Neutrophil (primary cell): ENCODE results near the gene RNF166.

Source experiments
- H3K27ac ChIP-seq: fragments of 200-600 bp; sonication (generic); 2 replicates; pipeline ENCODE4 v1.5.1; 2016; ENCODE audit warnings: mild to moderate bottlenecking, moderate library complexity
- H3K27me3 ChIP-seq: fragments of 200-600 bp; sonication (generic); 2 replicates; pipeline ENCODE4 v1.6.0; 2016; ENCODE audit warnings: mild to moderate bottlenecking
- H3K36me3 ChIP-seq: fragments of 200-600 bp; sonication (generic); 2 replicates; pipeline ENCODE4 v1.5.1; 2017
- H3K4me1 ChIP-seq, 2 experiments: fragments of 200-600 bp in 1 of 2; sonication (generic) in 1 of 2; 1 replicate in 1 of 2; 2 replicates in 1 of 2; pipeline versions ENCODE4 v1.5.1 to v1.6.1; 2013 to 2016; ENCODE audit warnings: low read depth in 1 of 2, low read length in 1 of 2, mild to moderate bottlenecking in 1 of 2, moderate library complexity in 1 of 2; ENCODE audit not compliant: control insufficient read depth in 1 of 2, insufficient read depth in 1 of 2
- H3K4me3 ChIP-seq, 2 experiments: fragments of 200-600 bp in 1 of 2; sonication (generic) in 1 of 2; 1 replicate in 1 of 2; 2 replicates in 1 of 2; pipeline ENCODE4 v1.5.1; 2013 to 2016; ENCODE audit warnings: low read depth in 1 of 2, low read length in 1 of 2, mild to moderate bottlenecking in 1 of 2, moderate library complexity in 1 of 2
- H3K9me3 ChIP-seq: fragments of 200-600 bp; sonication (generic); 2 replicates; pipeline ENCODE4 v1.5.1; 2016
- TF ChIP-seq, protein P1 (sequence below): fragments of 200-600 bp; sonication (generic); IDR thresholded peaks from 2 replicates; pipeline ENCODE4 v1.5.1; 2016; ENCODE audit warnings: antibody characterized with exemption

The RNF166 gene

DNA sequence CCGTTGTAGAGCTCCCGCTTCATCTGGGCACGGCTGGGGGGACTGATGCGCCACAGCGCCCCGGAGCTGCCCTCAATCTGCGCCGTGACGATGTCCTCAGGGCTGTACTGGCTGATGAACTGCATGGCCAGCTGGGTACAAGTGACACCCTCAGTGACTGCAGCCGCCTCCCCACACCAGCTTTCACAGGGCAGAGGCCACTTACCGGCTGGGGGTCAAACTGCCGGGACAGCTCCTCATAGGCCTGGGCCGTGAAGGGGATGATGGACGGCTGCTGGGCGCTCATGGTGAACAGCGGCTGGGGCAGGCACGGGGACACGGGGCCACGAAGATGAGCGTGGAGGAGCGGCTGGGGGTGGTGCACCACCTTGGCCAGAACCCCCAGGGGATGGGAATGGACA lies 10.4 kb upstream of the RNF166 start:
- Histone ChIP-seq H3K27me3 (no peaks in the 10 kb centered on the region), H3K4me3 (no peak overlapping the region), H3K9me3 (no peaks in the 10 kb centered on the region), H3K27ac (no peak overlapping the region), H3K4me1 (no peaks in the 10 kb centered on the region), H3K36me3 (peaks cover 62% of the 10 kb centered on the region)
- TF ChIP-seq, protein P1, sequence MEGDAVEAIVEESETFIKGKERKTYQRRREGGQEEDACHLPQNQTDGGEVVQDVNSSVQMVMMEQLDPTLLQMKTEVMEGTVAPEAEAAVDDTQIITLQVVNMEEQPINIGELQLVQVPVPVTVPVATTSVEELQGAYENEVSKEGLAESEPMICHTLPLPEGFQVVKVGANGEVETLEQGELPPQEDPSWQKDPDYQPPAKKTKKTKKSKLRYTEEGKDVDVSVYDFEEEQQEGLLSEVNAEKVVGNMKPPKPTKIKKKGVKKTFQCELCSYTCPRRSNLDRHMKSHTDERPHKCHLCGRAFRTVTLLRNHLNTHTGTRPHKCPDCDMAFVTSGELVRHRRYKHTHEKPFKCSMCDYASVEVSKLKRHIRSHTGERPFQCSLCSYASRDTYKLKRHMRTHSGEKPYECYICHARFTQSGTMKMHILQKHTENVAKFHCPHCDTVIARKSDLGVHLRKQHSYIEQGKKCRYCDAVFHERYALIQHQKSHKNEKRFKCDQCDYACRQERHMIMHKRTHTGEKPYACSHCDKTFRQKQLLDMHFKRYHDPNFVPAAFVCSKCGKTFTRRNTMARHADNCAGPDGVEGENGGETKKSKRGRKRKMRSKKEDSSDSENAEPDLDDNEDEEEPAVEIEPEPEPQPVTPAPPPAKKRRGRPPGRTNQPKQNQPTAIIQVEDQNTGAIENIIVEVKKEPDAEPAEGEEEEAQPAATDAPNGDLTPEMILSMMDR: no peak

DNA sequence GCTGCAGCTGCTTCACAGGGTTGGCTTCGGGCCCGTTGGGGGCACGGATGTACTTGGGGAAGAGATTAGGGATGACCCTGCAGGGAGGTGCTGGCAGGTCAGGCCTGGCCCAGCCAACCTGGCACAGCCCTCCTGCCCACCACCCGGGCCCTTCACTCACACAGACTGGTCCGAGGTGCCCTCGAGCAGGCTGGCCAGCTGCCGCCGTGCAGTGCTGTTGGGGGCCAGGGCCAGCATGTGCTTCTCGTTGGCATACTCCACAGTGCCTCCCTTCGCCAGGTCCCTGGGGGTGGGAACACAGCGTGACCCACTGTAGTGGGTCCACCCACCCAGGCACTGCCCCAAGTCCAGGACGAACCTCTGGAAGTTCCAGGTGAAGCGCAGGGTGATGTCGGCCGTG lies 10.0 kb upstream of the RNF166 start:
- Histone ChIP-seq H3K36me3 (peaks cover 58% of the 10 kb centered on the region), H3K27me3 (no peaks in the 10 kb centered on the region), H3K9me3 (no peaks in the 10 kb centered on the region), H3K4me3 (no peak overlapping the region), H3K27ac (no peak overlapping the region), H3K4me1 (no peaks in the 10 kb centered on the region)
- TF ChIP-seq, protein P1: no peak

DNA sequence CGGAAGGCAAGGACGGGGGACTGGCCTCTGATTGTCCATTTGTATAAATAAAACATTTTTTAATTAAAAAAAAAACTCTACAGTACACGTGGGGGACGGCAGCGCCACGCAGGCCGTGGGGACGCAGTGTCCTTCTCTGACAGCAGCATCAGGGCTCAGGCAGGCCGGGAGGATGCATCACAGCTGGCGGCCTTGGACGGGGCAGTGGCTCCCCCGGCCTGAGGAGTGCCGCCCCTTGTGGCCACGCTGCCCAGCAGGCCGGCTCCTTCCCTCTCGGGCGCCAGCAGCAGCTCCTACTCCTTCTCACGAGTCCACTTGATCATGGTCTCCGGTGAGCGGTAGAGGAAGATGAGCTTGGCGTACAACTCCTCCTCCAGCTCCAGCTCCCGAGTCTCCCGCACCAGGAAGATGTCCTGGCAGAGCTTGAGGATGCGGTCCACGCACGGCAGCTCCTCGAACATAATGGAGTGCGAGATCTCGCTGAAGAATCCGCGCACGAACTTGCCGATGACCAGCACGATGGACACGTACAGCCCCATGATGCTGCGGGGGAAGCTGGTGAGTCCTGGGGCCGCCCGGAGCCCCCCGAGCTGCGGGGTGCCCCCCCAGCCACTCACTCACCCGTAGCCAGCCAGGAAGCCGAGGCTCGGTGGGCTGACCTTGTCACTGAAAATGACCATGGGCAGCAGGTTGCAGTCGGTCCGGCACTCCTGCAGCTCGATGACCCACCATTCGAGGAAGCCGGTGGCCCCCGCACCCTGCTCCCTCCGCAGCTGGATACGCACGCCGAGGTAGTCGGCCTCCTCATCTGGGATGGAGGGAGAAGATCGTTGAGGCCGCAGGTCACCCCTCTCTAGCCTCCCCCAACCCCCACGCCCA lies 9.3 kb upstream of the RNF166 start:
- H3K9me3 ChIP-seq: no peaks in the 10 kb centered on the region
- H3K36me3 ChIP-seq: peaks cover 51% of the 10 kb centered on the region
- H3K4me1 ChIP-seq: no peaks in the 10 kb centered on the region
- no peaks in the 10 kb centered on the region for H3K27me3 ChIP-seq
- H3K4me3 ChIP-seq: no peak overlapping the region
- H3K27ac ChIP-seq: no peak overlapping the region
- TF ChIP-seq, protein P1: no peak

DNA sequence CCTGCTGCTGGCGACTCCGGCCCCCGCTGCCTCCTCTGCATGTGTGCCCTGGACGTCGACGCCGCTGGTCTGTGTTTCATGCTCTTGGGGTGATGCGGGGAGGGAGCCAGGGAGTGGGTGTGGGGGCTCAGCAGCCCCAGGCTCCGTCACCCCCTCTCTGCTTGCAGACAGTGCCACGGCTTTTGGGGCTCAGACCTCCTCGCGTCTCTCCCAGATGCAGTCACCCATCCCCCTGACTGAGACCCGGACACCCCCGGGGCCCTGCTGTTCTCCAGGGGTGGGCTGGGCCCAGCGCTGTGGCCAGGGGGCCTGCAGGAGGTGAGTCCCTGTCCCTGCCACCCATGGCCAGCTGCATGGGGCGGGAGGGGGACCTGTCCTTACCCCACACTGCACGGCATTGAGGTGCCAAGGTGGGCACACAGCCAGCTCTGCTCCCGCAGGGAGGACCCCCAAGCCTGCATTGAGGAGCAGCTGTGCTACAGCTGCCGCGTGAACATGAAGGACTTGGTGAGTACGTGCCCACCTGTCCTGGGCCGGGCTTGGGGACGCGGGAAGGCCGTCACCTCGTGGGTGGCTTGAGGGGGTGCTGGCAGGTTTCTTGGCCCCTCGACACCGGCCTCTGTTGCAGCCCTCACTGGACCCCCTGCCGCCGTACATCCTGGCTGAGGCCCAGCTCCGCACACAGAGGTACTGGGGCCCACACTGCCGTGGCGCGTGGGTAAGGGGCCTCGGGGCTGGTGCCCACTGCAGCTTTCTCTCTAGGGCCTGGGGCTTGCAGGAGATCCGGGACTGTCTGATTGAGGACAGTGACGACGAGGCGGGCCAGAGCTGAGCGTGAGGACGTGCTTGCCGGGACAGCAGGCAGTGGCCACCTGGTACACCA lies 8.5 kb upstream of the RNF166 start:
- no peak overlapping the region for H3K4me3 ChIP-seq
- no peak overlapping the region for H3K27ac ChIP-seq
- H3K4me1 ChIP-seq: no peaks in the 10 kb centered on the region
- H3K27me3 ChIP-seq: no peaks in the 10 kb centered on the region
- H3K36me3 ChIP-seq: peaks cover 43% of the 10 kb centered on the region
- no peaks in the 10 kb centered on the region for H3K9me3 ChIP-seq
- TF ChIP-seq, protein P1: no peak

DNA sequence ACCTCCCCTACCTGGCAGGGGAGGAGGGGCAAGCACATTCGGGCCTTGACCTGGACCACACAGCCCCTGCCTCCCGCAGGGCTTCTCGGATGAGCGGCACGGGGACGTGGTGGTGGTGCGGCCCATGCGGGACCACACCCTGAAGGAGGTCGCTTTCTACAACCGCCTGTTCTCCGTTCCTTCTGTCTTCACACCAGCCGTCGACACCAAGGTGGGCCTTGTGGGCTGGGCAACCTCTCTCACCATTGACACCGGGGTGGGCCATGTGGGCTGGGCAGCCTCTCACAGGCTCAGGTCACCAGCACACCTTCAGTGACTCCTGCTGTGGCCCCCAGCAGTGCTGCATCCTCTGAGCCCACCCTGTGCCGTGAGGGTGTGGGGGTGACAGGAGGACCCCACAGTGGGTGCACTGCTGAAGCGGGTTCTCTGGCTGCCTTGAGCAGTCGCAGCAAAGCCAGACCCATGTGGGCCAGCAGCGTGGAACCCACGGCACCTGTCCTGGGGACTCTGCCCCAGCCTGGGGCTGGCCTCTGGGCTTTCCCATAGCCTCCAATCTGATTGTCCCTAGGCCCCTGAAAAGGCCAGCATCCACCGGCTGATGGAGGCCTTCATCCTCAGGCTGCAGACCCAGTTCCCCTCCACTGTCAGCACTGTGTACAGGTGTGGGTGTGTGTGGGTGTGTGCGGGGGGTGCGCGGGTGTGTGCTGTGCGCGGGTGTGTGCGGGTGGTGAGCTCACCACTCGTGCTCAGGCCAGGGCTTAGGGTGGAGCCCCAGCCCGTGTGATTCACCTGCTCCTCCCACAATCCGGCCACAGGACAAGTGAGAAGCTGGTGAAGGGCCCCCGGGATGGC lies 7.6 kb upstream of the RNF166 start:
- no peak overlapping the region for H3K4me3 ChIP-seq
- H3K36me3 ChIP-seq: peaks cover 36% of the 10 kb centered on the region
- H3K27me3 ChIP-seq: no peaks in the 10 kb centered on the region
- no peaks in the 10 kb centered on the region for H3K4me1 ChIP-seq
- TF ChIP-seq, protein P1: no peak
- no peaks in the 10 kb centered on the region for H3K9me3 ChIP-seq
- H3K27ac ChIP-seq: no peak overlapping the region
